Measurements from ENCODE around the gene MILR1. TPM values are rescaled to one million over a fixed set of nuclear protein-coding genes. Genes with fewer than 3 reads are reported as not detected.

The MILR1 gene
- total and polyA plus RNA-seq, 12 donors = 1.0 to 13.3 (median 1.3) TPM

DNA sequence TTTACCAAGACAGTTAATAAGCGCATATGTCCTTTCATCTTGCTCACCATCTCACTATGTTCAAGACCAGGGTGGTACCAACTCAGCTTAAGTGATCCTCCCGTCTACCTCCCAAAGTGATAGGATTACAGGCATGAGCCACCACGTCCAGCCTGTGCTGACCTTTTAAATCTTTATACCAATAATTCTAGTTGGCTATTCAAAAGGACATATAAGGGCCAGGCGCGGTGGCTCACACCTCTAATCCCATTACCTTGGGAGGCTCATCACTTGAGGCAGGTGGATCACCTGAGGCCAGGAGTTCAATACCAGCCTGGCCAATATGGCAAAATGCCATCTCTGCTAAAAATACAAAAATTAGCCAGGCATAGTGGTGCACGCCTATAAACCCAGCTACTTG is 60.3 kb downstream of the MILR1 start:
- no peaks in the 10 kb centered on the region for H3K9me3 ChIP-seq
- peaks cover 0 to 65% (median 40%) of the 10 kb centered on the region in 9 donors for H3K36me3 ChIP-seq
- no peak overlapping the region for H3K4me3 ChIP-seq
- WGBS, 2 donors = 87% methylated on average over 6 of the region's 6 CpGs
- no peaks in the 10 kb centered on the region for H3K27me3 ChIP-seq
- no peak for ATAC-seq
- H3K4me1 ChIP-seq = peaks cover 0 to 37% (median 28%) of the 10 kb centered on the region in 9 donors
- intact Hi-C loops (cut with DNase I) = loop anchor here in 3 of 10 donors (5.0 to 10.0 kb wide), 2 partner anchors 87 to 684 kb away; partner anchors contain the start of genes FTSJ3 (in 1 of the 3) and PSMC5 (in 1 of the 3)
- no peak for TF ChIP-seq CTCF (IDR thresholded peaks at IDR 0.05)
- DNase-seq = no peak
- H3K27ac ChIP-seq = no peak overlapping the region

DNA sequence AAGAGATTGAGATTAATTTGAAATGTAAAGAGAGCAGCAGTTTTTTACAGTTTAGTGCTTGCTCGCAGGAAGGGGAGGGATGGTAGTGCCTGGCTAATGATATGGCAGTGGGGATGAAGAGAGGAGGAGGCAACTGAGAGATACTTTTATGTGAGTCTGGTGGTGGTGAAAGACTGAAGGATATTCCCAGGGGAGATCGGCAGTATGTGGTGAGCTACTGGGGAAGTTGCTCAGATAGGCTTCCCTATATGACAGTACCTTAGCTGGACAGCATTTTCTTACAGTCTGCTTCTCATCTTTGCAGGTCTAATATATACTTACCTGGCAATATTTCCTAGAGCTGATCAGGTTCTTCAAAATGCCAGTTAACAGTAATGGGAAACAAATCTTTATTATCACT is 66.5 kb downstream of the MILR1 start:
- no peaks in the 10 kb centered on the region for H3K4me1 ChIP-seq
- TF ChIP-seq CTCF (IDR thresholded peaks at IDR 0.05) = no peak
- no peaks in the 10 kb centered on the region for H3K27me3 ChIP-seq
- ATAC-seq = no peak
- H3K27ac ChIP-seq = no peak overlapping the region
- H3K9me3 ChIP-seq = no peaks in the 10 kb centered on the region
- WGBS, 2 donors = 57 to 58% methylated on average over 2 of the region's 2 CpGs
- H3K4me3 ChIP-seq = no peak overlapping the region
- no peak for DNase-seq
- intact Hi-C loops (cut with DNase I) = no loop called here
- H3K36me3 ChIP-seq = peaks cover 0 to 100% (median 75%) of the 10 kb centered on the region in 9 donors

GRCh38 chr17:64515829-64516228 is 66.9 kb downstream of the MILR1 start:
- intact Hi-C loops (cut with DNase I) = no loop called here
- H3K27me3 ChIP-seq = no peaks in the 10 kb centered on the region
- H3K4me3 ChIP-seq = no peak overlapping the region
- ATAC-seq = no peak
- H3K27ac ChIP-seq = no peak overlapping the region
- no peak for DNase-seq
- no peak for TF ChIP-seq CTCF (IDR thresholded peaks at IDR 0.05)
- H3K9me3 ChIP-seq = no peaks in the 10 kb centered on the region
- peaks cover 0 to 100% (median 75%) of the 10 kb centered on the region in 9 donors for H3K36me3 ChIP-seq
- no peaks in the 10 kb centered on the region for H3K4me1 ChIP-seq
- WGBS, 2 donors = 88 to 90% methylated on average over 1 of the region's 1 CpG

Small RNA genes within 50 kb of the gene (microRNA-seq; reads per million reads assigned to microRNA genes)
- gene MIR1273E = 0 reads per million in 2 donors
- 3.0 to 3.1 reads per million in 2 donors for gene MIR3064
- 0 reads per million in 2 donors for gene MIR5047

Other genes starting within 250 kb of the MILR1 start
- gene TEX2, start 185.9 kb upstream of the MILR1 start, total RNA-seq = 10 to 100 TPM; 44.2 to 60.5 (median 55.3) TPM
- 10 to 100 TPM; 15.9 to 22.3 TPM for gene TEX2, start 185.9 kb upstream of the MILR1 start, polyA plus RNA-seq
- gene PECAM1, start 58.3 kb upstream of the MILR1 start, total RNA-seq = 100 to 1,000 TPM in 5 of 10 donors, 10 to 100 TPM in 5; 70.3 to 187 (median 105) TPM
- 10 to 100 TPM; 31.7 to 66.5 TPM for gene PECAM1, start 58.3 kb upstream of the MILR1 start, polyA plus RNA-seq
- 10 to 100 TPM in 3 of 10 donors, 1 to 10 TPM in 7; 5.1 to 11.1 (median 6.5) TPM for gene POLG2, start 47.9 kb downstream of the MILR1 start, total RNA-seq
- 1 to 10 TPM; 4.8 to 7.2 TPM for gene POLG2, start 47.9 kb downstream of the MILR1 start, polyA plus RNA-seq
- 100 to 1,000 TPM; 301 to 474 (median 349) TPM for gene DDX5, start 57.2 kb downstream of the MILR1 start, total RNA-seq
- 100 to 1,000 TPM; 215 to 456 TPM for gene DDX5, start 57.2 kb downstream of the MILR1 start, polyA plus RNA-seq
- 10 to 100 TPM in 9 of 10 donors, 1 to 10 TPM in 1; 8.6 to 19.7 (median 14.6) TPM for gene CEP95, start 57.9 kb downstream of the MILR1 start, total RNA-seq
- 10 to 100 TPM; 11.7 to 62.4 TPM for gene CEP95, start 57.9 kb downstream of the MILR1 start, polyA plus RNA-seq
- gene SMURF2, start 213.2 kb downstream of the MILR1 start, total RNA-seq = 10 to 100 TPM; 10.9 to 15.5 (median 12.5) TPM
- 1 to 10 TPM; 4.0 to 5.4 TPM for gene SMURF2, start 213.2 kb downstream of the MILR1 start, polyA plus RNA-seq

Measured in heart right ventricle (tissue), 16 donors.